T-helper 17 cell (primary cell): Measurements from ENCODE around the gene DCAF5. TPM values are rescaled to one million over a fixed set of nuclear protein-coding genes. Genes with fewer than 3 reads are reported as not detected.
"Not testable (repeated sequence)": the region's sequence is repeated elsewhere in the genome, so short reads cannot be mapped to it uniquely, and the experiment has no call there.

Experiments
- ATAC-seq: fragments of 150-1000 bp; cut with Tn5 transposase; 2 replicates; pipeline ENCODE4 v1.10.0; 2021; ENCODE audit warnings: mild to moderate bottlenecking, moderate library complexity
- DNase-seq, 3 donors: peaks; one replicate each; pipeline versions ENCODE4 v3.0.0 to v3.0.0-alpha.2; 2020 to 2021
- H3K9me3 ChIP-seq: one replicate; pipeline ENCODE4 v1.7.0; 2013; ENCODE audit warnings: low read length, mild to moderate bottlenecking; ENCODE audit not compliant: control insufficient read depth, poor library complexity, severe bottlenecking
- H3K27ac Mint-ChIP-seq: one replicate; pipeline ENCODE4 v1.8.0; 2022; ENCODE audit warnings: mild to moderate bottlenecking, moderate library complexity, mixed read lengths
- H3K27me3 Mint-ChIP-seq: one replicate; pipeline ENCODE4 v1.8.0; 2022; ENCODE audit warnings: mixed read lengths
- H3K36me3 Mint-ChIP-seq: one replicate; pipeline ENCODE4 v1.8.0; 2022; ENCODE audit warnings: low read depth, mixed read lengths
- H3K4me1 Mint-ChIP-seq: one replicate; pipeline ENCODE4 v1.8.0; 2022; ENCODE audit warnings: mild to moderate bottlenecking, mixed read lengths
- H3K4me3 Mint-ChIP-seq: one replicate; pipeline ENCODE4 v1.8.0; 2022; ENCODE audit warnings: mild to moderate bottlenecking, moderate library complexity, mixed read lengths
- total RNA-seq, 4 donors: library from RNA in 2 of 4; stranded (reverse) in 2 of 4; gene quantifications; one replicate each; pipeline ENCODE4 v1.2.3 and lab custom pipeline; 2022 to 2026

The DCAF5 gene
- total RNA-seq, 2 donors from 2014 or later, result 55.0 to 61.6 TPM

DNA sequence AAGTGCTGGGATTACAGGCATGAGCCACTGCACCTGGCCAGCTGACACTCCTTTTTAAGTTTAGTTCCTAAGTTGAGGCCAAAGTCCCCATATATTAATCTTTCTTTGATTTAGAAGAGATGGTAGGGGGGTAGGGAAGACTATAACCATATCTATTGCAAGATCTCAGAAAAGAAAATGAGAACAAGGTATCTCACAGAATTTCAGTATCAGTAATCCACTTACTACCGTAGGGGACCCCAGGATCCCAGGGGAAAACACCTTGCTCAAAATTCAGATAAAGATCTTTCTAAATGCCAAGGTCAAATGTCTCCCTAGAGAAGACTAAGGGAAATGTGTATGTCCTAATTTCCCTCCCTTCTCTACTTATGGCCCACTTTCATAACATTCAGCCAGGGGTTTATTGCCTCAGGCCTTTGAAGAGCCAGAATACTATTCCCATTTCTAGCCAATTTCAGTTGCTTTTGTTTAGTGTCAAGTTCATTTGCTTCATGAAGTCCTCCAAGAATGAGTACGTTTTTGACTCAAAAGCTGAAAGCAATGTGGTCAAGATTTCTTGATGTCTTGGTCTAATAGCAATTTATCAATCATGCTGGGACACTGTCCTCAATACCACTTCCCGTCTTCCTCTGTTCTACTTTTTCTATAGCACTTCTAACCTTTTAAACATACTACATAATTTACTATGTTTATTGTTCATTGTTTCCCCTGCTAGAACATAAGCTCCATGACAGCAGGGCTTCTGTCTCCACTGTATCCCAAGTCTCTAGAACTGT is 86.3 kb downstream of the DCAF5 start:
- ATAC-seq (no peak), DNase-seq (no peak)
- no peak overlapping the region for H3K4me3 Mint-ChIP-seq
- peaks cover 5% of the 10 kb centered on the region for H3K4me1 Mint-ChIP-seq
- no peaks in the 10 kb centered on the region for H3K27me3 Mint-ChIP-seq
- no peaks in the 10 kb centered on the region for H3K9me3 ChIP-seq
- H3K36me3 Mint-ChIP-seq, result peaks cover 2% of the 10 kb centered on the region
- peak overlapping the region; percentile 49 for H3K27ac Mint-ChIP-seq

DNA sequence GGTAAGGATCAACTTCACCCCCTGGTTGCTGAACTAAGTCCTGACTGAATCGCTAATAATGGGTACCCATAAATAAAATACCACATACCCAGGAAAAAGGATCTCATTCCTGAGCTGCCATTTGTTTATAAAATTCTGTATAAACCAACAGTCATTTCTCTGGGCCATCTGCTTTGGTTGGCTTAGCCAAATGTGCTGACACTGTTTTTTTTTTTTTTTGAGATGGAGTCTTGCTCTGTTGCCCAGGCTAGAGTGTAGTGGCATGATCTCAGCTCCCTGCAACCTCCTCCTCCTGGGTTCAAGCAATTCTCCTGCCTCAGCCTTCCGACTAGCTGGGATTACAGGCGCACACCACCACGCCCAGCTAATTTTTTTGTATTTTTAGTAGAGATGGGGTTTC is 87.0 kb downstream of the DCAF5 start:
- H3K27me3 Mint-ChIP-seq, H3K36me3 Mint-ChIP-seq, DNase-seq, H3K4me3 Mint-ChIP-seq, H3K4me1 Mint-ChIP-seq, H3K9me3 ChIP-seq, ATAC-seq: not testable (repeated sequence)
- H3K27ac Mint-ChIP-seq, result peak overlapping the region; percentile 49

DNA sequence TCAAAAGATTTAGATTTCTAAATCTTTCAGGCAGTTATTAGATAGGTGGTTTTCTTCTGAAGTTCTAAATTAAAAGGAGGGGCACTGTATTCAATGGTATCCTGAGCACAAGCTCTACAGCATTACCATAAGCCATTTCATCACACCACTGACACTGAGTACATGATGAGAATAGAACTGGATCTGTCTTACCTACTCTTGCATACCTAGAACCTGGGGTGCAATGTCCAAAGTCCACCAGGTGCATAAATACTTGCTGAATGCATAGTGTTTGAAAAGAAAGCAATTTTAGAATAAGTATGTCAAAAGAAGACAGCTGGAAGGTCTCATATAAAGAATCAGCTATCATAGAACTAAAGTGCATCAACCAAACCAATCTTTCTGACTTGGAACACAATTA is 88.3 kb downstream of the DCAF5 start:
- Mint-ChIP-seq H3K4me3 (no peak overlapping the region), H3K36me3 (peaks cover 5% of the 10 kb centered on the region), H3K27ac (no peak overlapping the region), H3K27me3 (no peaks in the 10 kb centered on the region), H3K4me1 (peaks cover 9% of the 10 kb centered on the region)
- DNase-seq, result no peak
- no peak for ATAC-seq
- no peaks in the 10 kb centered on the region for H3K9me3 ChIP-seq

GRCh38 chr14:69059658-69060623 is 93.0 kb downstream of the DCAF5 start:
- no peak for ATAC-seq
- Mint-ChIP-seq H3K27ac (peak overlapping the region; percentile 56), H3K36me3 (peaks cover 9% of the 10 kb centered on the region), H3K4me1 (peaks cover 9% of the 10 kb centered on the region), H3K27me3 (no peaks in the 10 kb centered on the region), H3K4me3 (no peak overlapping the region)
- no peak for DNase-seq
- no peaks in the 10 kb centered on the region for H3K9me3 ChIP-seq

GRCh38 chr14:69055999-69056788 is 96.7 kb downstream of the DCAF5 start:
- H3K4me1 Mint-ChIP-seq, result peaks cover 10% of the 10 kb centered on the region
- H3K36me3 Mint-ChIP-seq, result peaks cover 15% of the 10 kb centered on the region
- H3K27ac Mint-ChIP-seq, result no peak overlapping the region
- ATAC-seq, result no peak
- H3K9me3 ChIP-seq, result no peaks in the 10 kb centered on the region
- no peaks in the 10 kb centered on the region for H3K27me3 Mint-ChIP-seq
- no peak overlapping the region for H3K4me3 Mint-ChIP-seq
- DNase-seq, result no peak

DNA sequence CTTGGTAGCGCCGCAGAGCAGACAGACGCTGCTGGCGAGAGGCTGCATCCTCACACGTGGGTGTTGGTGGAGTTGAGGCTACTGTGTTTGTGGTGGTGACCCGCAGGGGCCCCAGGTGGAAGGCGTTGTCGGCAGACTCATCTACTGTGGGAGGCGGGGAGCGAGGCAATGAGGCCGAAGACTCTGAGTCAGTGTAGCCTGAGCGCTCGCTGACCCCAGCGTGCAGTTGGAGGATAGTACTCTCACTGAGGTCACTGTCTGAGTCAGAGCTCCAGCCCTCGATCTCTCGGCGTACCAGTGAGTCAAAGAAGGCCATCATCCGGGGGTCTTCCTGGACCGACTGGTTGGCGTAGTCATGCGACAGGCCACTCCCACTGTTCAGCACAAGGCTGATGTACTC is 97.8 kb downstream of the DCAF5 start:
- no peak overlapping the region for H3K27ac Mint-ChIP-seq
- no peaks in the 10 kb centered on the region for H3K27me3 Mint-ChIP-seq

GRCh38 chr14:69054030-69054429 is 98.9 kb downstream of the DCAF5 start:
- Mint-ChIP-seq H3K36me3 (peaks cover 12% of the 10 kb centered on the region), H3K4me1 (peaks cover 7% of the 10 kb centered on the region), H3K27ac (no peak overlapping the region), H3K27me3 (no peaks in the 10 kb centered on the region), H3K4me3 (no peak overlapping the region)
- H3K9me3 ChIP-seq, result no peaks in the 10 kb centered on the region
- ATAC-seq (no peak), DNase-seq (no peak)

More for the DNA sequence above, 97.8 kb downstream of the DCAF5 start:
- H3K36me3 Mint-ChIP-seq, result peaks cover 15% of the 10 kb centered on the region
- no peak for DNase-seq
- H3K9me3 ChIP-seq, result no peaks in the 10 kb centered on the region
- no peak for ATAC-seq
- peaks cover 10% of the 10 kb centered on the region for H3K4me1 Mint-ChIP-seq
- H3K4me3 Mint-ChIP-seq, result no peak overlapping the region

- DNase-seq (no peak), ATAC-seq (no peak)
- Mint-ChIP-seq H3K4me1 (peaks cover 9% of the 10 kb centered on the region), H3K36me3 (peaks cover 12% of the 10 kb centered on the region), H3K4me3 (no peak overlapping the region), H3K27ac (no peak overlapping the region), H3K27me3 (no peaks in the 10 kb centered on the region)
- H3K9me3 ChIP-seq, result no peaks in the 10 kb centered on the region
These were observed 100.7 kb downstream of the DCAF5 start for GRCh38 chr14:69052181-69052601.

GRCh38 chr14:69050240-69051184 is 102.4 kb downstream of the DCAF5 start:
- DNase-seq (no peak), ATAC-seq (no peak)
- Mint-ChIP-seq H3K27ac (no peak overlapping the region), H3K4me1 (peaks cover 12% of the 10 kb centered on the region), H3K27me3 (no peaks in the 10 kb centered on the region), H3K36me3 (peaks cover 9% of the 10 kb centered on the region), H3K4me3 (no peak overlapping the region)
- no peaks in the 10 kb centered on the region for H3K9me3 ChIP-seq

- Mint-ChIP-seq H3K27ac (no peak overlapping the region), H3K4me1 (peaks cover 13% of the 10 kb centered on the region), H3K4me3 (no peak overlapping the region), H3K27me3 (no peaks in the 10 kb centered on the region), H3K36me3 (peaks cover 5% of the 10 kb centered on the region)
- DNase-seq (no peak), ATAC-seq (no peak)
- no peaks in the 10 kb centered on the region for H3K9me3 ChIP-seq
These were observed 103.2 kb downstream of the DCAF5 start for GRCh38 chr14:69049675-69050074.

GRCh38 chr14:69048456-69048855 is 104.5 kb downstream of the DCAF5 start:
- Mint-ChIP-seq H3K27me3 (peaks cover 7% of the 10 kb centered on the region), H3K27ac (peak overlapping the region; percentile 63), H3K4me1 (peaks cover 15% of the 10 kb centered on the region), H3K36me3 (peaks cover 3% of the 10 kb centered on the region), H3K4me3 (no peak overlapping the region)
- no peaks in the 10 kb centered on the region for H3K9me3 ChIP-seq
- peak; percentile 39 for ATAC-seq
- no peak for DNase-seq

- no peak for ATAC-seq
- no peak for DNase-seq
- H3K36me3 Mint-ChIP-seq, result peaks cover under 1% of the 10 kb centered on the region
- no peak overlapping the region for H3K4me3 Mint-ChIP-seq
- peaks cover 8% of the 10 kb centered on the region for H3K27me3 Mint-ChIP-seq
- H3K9me3 ChIP-seq, result no peaks in the 10 kb centered on the region
- H3K4me1 Mint-ChIP-seq, result peaks cover 20% of the 10 kb centered on the region
- peak overlapping the region; percentile 47 for H3K27ac Mint-ChIP-seq
These were observed 105.7 kb downstream of the DCAF5 start for GRCh38 chr14:69047255-69047654.
